Muscle layer of duodenum (tissue), 2 donors: ENCODE measurements around the gene LENG9.
"Not testable (repeated sequence)": the region's sequence is repeated elsewhere in the genome, so short reads cannot be mapped to it uniquely, and the experiment has no call there.

ENCODE experiments used
- H3K27ac ChIP-seq: one replicate; pipeline ENCODE4 v1.7.0; 2013; ENCODE audit warnings: mild to moderate bottlenecking, low read length
- H3K27me3 ChIP-seq: one replicate; pipeline ENCODE4 v1.7.0; 2013; ENCODE audit warnings: low read depth, mild to moderate bottlenecking, control low read depth, low read length
- H3K36me3 ChIP-seq, 2 donors: one replicate each; pipeline ENCODE4 v1.7.0; 2013; ENCODE audit warnings: low read length in 2 of 2, control low read depth in 1 of 2, mild to moderate bottlenecking in 1 of 2; ENCODE audit not compliant: insufficient read depth in 2 of 2, control insufficient read depth in 1 of 2
- H3K4me1 ChIP-seq, 2 donors: one replicate each; pipeline ENCODE4 v1.7.0; 2013; ENCODE audit warnings: low read length in 2 of 2, mild to moderate bottlenecking in 2 of 2, control low read depth in 1 of 2, moderate library complexity in 1 of 2; ENCODE audit not compliant: insufficient read depth in 2 of 2, control insufficient read depth in 1 of 2
- H3K4me3 ChIP-seq, 2 donors: one replicate each; pipeline ENCODE4 v1.7.0; 2013; ENCODE audit warnings: low read length in 2 of 2, low read depth in 1 of 2, mild to moderate bottlenecking in 1 of 2
- H3K9me3 ChIP-seq, 2 donors: one replicate each; pipeline ENCODE4 v1.7.0; 2013; ENCODE audit warnings: low read length in 2 of 2, control low read depth in 1 of 2, mild to moderate bottlenecking in 1 of 2; ENCODE audit not compliant: control insufficient read depth in 1 of 2
- donor health status: healthy.

Gene LENG9

GRCh38 chr19:54463531-54464043, at the start of gene LENG9:
LENG9 (minus strand) TSS chr19:54463778; CDS start chr19:54463526, 252 bp downstream.
- H3K4me1 ChIP-seq = peaks cover 4 to 33% of the 10 kb centered on the region in 2 donors
- H3K36me3 ChIP-seq = peaks cover 17 to 34% of the 10 kb centered on the region in 2 donors

DNA sequence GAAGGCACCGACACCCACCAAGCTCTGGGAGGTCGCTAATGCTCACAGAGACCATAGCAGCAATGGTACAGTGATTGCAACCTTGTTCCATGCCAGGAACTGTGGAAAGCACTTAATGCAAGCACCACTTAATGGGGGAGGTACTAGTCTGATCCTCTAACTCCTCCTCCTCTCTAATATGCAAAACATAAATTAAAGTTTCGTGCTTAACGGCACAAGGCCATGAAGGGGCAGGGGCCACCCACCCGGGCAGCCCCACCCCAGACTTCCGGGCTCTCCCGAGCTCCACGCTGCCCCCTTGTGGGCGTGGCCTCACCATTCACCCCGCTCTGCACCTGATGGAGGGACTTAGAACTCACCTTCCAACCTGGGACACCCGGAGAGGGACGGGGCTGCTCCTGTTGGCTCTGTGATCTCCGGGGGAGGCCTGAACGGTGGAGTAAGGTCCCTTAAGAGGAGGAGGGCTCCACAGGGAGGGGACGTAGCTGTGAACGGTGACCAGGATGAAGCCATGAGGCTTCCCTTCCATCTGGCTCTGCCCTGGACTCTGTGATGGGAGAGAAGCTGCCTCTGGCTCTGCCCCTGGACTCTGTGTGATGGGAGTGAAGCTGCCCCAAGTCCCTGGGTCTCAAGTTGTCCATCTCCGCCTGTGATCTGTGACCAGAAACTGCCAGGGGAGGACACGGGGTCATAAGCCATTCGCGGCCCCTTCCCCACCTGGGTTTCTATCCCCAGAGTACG, 45.8 kb upstream of the LENG9 start:
- H3K27me3 ChIP-seq, H3K27ac ChIP-seq, H3K36me3 ChIP-seq, H3K4me1 ChIP-seq, H3K9me3 ChIP-seq, H3K4me3 ChIP-seq: not testable (repeated sequence)

More at GRCh38 chr19:54463531-54464043, at the start of gene LENG9:
- Histone ChIP-seq H3K9me3 (no peaks in the 10 kb centered on the region), H3K27me3 (no peaks in the 10 kb centered on the region), H3K4me3 (peak within 1 kb of the TSS; percentile 60 to 69), H3K27ac (peak within 1 kb of the TSS; percentile 77)

DNA sequence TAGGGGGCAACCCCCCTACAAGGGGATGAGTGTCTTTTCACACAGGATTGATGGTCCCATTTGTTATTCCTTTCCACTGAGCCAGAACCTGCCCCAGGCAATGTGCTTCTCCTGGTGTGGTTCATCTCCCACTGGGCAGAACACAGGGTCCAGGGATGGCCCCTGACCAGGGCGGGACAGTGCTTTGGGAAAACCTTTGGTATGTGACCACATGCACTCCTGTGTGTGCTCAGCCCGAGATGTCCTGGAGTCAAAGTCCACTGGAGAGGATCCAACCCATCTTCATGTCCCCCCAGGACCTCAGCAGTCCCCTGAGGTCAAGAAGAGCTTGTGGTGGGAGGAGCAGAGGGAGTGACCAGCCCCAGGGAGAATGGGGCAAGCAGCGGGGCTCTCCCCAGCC, 44.9 kb upstream of the LENG9 start:
- H3K36me3 ChIP-seq, H3K4me3 ChIP-seq, H3K27me3 ChIP-seq, H3K4me1 ChIP-seq, H3K27ac ChIP-seq, H3K9me3 ChIP-seq: not testable (repeated sequence)

DNA sequence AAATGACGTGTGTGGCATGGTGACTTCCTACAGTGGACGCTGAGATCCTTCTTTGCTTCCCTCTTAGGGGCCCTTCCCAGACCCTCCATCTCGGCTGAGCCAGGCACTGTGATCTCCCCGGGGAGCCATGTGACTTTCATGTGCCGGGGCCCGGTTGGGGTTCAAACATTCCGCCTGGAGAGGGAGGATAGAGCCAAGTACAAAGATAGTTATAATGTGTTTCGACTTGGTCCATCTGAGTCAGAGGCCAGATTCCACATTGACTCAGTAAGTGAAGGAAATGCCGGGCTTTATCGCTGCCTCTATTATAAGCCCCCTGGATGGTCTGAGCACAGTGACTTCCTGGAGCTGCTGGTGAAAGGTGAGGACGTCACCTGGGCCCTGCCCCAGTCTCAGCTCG, 44.2 kb upstream of the LENG9 start:
- Histone ChIP-seq H3K27me3 (peaks cover 6% of the 10 kb centered on the region), H3K27ac (no peak overlapping the region), H3K36me3 (no peaks in the 10 kb centered on the region), H3K4me1 (no peaks in the 10 kb centered on the region), H3K9me3 (no peaks in the 10 kb centered on the region), H3K4me3 (no peak overlapping the region)

DNA sequence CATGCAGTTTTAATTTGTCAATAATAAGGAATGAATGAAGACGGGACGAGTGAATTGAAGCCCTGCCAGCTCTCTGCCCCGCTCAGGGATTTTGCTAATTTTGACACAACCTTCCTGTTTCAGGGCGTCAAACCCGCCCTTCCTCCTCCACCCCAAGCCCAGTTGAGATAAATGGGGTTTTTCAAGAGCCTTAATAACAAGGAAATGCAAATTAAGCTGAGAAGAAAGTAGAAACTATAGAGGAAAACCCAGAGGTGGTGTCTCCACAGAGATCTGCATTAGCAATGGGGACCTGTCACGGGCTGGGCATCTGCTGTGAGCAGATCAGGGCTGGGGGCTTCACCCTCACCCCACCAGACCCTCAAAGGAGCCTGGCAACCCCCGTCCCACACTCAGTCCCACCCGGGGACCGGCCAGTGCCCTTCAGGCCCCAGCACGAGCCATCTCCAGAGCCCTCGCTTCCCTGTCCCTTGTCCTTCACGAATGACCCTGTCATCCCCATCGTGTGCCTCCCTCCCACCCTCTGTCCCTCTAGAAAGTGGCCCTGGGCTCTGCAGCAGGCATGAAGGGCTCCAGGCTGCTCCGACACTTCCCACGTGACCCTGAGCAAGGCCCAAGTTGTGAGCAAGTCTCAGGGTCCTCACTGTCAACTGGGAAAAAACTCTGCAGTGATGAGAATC, 43.6 kb upstream of the LENG9 start:
- not testable (repeated sequence) for H3K36me3 ChIP-seq, H3K27me3 ChIP-seq, H3K4me3 ChIP-seq, H3K9me3 ChIP-seq, H3K27ac ChIP-seq, H3K4me1 ChIP-seq

DNA sequence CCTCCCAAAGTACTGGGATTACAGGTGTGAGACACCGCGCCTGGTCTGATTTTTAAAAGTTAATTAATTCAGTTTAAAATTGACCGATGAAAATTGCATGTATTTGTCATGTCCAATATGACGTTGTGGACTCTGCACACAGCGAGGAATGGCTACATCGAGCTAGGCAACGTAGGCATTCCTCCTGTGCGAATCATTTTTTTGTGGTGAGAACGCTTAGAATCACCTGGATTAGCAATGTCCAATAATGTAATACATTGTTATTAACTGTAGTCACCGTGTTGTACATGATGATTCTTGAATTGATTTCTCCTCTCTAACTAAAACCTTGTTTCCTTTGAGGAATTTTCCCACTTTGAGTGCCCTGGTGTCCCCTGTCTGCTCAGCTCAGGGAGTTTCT, 42.5 kb upstream of the LENG9 start:
- Histone ChIP-seq H3K4me1 (no peaks in the 10 kb centered on the region), H3K27me3 (peaks cover 6% of the 10 kb centered on the region), H3K36me3 (no peaks in the 10 kb centered on the region), H3K9me3 (no peaks in the 10 kb centered on the region), H3K4me3 (no peak overlapping the region), H3K27ac (no peak overlapping the region)

GRCh38 chr19:54505542-54505941, 42.0 kb upstream of the LENG9 start:
- not testable (repeated sequence) for H3K27me3 ChIP-seq, H3K4me1 ChIP-seq, H3K27ac ChIP-seq, H3K36me3 ChIP-seq, H3K9me3 ChIP-seq, H3K4me3 ChIP-seq

DNA sequence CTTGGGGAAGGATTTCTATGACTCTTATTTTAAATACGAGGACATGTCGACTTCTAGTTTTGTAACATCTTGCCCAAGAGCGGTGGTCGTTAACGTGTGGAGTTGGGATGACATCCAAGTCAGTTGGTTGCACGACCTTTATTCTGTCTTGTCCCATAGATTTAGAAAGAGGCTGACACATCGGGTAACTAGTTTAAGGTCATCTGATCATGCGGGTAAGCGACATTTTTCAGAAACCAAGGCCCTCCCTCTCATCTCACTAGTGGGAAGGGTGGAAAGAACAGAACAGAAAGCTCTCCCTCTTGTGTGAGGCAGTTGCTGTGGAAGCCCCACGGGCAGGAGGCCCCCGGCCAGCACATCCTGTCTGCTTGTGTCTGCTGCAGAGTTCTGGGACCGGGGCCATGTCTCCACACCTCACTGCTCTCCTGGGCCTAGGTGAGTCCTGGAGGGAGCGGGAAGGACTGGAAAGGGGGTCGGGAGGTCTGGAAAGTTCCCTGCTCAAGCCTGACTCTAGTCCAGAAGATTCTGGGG, 39.0 kb upstream of the LENG9 start, which contains the start of gene LAIR2:
Gene LAIR2, plus strand, starts transcription at position 314 of the 531 bp plus-strand sequence. Its CDS starts 88 bp downstream, at position 402.
- no peak within 1 kb of the TSS for H3K27ac ChIP-seq
- H3K27me3 ChIP-seq = peaks cover 6% of the 10 kb centered on the region
- H3K4me3 ChIP-seq = no peak within 1 kb of the TSS
- H3K9me3 ChIP-seq = no peaks in the 10 kb centered on the region
- H3K4me1 ChIP-seq = no peaks in the 10 kb centered on the region
- no peaks in the 10 kb centered on the region for H3K36me3 ChIP-seq

DNA sequence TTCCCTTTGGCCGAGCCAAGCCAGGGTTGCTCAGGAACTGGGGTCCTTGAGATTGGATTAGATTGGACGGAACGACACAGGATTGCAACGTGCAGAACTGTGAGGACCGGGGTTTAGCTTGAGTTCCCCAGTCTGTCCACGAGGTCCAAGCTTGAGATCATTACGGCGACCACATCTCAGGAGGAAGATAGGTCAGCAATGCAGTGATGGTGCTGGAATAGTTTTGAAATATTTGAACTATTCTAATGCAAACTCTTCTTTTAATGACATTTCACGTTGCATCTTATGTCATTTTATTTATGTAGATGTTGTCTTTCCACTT, 34.8 kb upstream of the LENG9 start:
- H3K4me3 ChIP-seq, H3K4me1 ChIP-seq, H3K27me3 ChIP-seq, H3K27ac ChIP-seq, H3K9me3 ChIP-seq, H3K36me3 ChIP-seq: not testable (repeated sequence)

GRCh38 chr19:54497747-54498450, 34.3 kb upstream of the LENG9 start:
- H3K9me3 ChIP-seq, H3K4me1 ChIP-seq, H3K4me3 ChIP-seq, H3K27me3 ChIP-seq, H3K27ac ChIP-seq, H3K36me3 ChIP-seq: not testable (repeated sequence)

DNA sequence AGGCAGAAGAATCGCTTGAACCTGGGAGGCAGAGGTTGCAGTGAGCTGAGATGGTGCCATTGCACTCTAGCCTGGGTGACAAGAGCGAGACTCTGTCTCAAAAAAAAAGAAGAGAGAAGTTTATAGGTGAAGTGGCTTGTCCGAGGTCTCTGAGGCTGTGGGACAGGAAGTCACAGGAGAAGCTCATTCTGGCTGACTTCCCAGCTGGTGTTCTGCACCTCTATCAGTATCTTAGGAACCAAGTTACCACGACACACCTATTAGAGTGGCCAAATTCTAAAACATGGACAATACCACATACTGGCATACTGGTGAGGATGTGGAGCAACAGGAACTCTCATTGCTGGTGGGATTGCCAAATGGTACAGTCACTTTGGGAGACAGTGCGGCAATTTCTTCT, 31.7 kb upstream of the LENG9 start:
- not testable (repeated sequence) for H3K9me3 ChIP-seq, H3K27ac ChIP-seq, H3K4me1 ChIP-seq, H3K27me3 ChIP-seq, H3K36me3 ChIP-seq, H3K4me3 ChIP-seq
